HL-60/S4 (cell line): ENCODE data around the gene PDE4B.
"Not testable (repeated sequence)": the region's sequence is repeated elsewhere in the genome, so short reads cannot be mapped to it uniquely, and the experiment has no call there.

Source experiments
- in situ Hi-C: fragments of 300-500 bp; cut with MboI; formaldehyde crosslinking; loops from 2 replicates; pipeline ENCODE4 v1.14.3; 2022; ENCODE audit warnings: low sequenced_read_pairs

The PDE4B gene

GRCh38 chr1:66296951-66297350 lies 504.3 kb downstream of the PDE4B start:
- in situ Hi-C loops: no loop called here

GRCh38 chr1:66298464-66298863 lies 505.8 kb downstream of the PDE4B start:
- in situ Hi-C loops: no loop called here

GRCh38 chr1:66300280-66300971 lies 507.7 kb downstream of the PDE4B start:
- in situ Hi-C loops: no loop called here

- in situ Hi-C loops: no loop called here
Observed at GRCh38 chr1:66300972-66301451, 508.3 kb downstream of the PDE4B start.

GRCh38 chr1:66302184-66302742 lies 509.6 kb downstream of the PDE4B start:
- in situ Hi-C loops: no loop called here

GRCh38 chr1:66302815-66303214 lies 510.1 kb downstream of the PDE4B start:
- in situ Hi-C loops: no loop called here

- in situ Hi-C loops: no loop called here
Observed at GRCh38 chr1:66303646-66304045, 511.0 kb downstream of the PDE4B start.

- in situ Hi-C loops: no loop called here
Observed at GRCh38 chr1:66304128-66304527, 511.4 kb downstream of the PDE4B start.

- in situ Hi-C loops: no loop called here
Observed at GRCh38 chr1:66305927-66306326, 513.2 kb downstream of the PDE4B start.

GRCh38 chr1:66309006-66309741 lies 516.5 kb downstream of the PDE4B start:
- in situ Hi-C loops: no loop called here

GRCh38 chr1:66311092-66311491 lies 518.4 kb downstream of the PDE4B start:
- in situ Hi-C loops: no loop called here

- in situ Hi-C loops: no loop called here
Observed at GRCh38 chr1:66311628-66312027, 518.9 kb downstream of the PDE4B start.

- in situ Hi-C loops: no loop called here
Observed at GRCh38 chr1:66312271-66312990, 519.7 kb downstream of the PDE4B start.

- in situ Hi-C loops: no loop called here
Observed at GRCh38 chr1:66313429-66313828, 520.7 kb downstream of the PDE4B start.

GRCh38 chr1:66315671-66316070 lies 523.0 kb downstream of the PDE4B start:
- in situ Hi-C loops: no loop called here

- in situ Hi-C loops: no loop called here
Observed at GRCh38 chr1:66316464-66317247, 524.0 kb downstream of the PDE4B start.

GRCh38 chr1:66317248-66317515 lies 524.5 kb downstream of the PDE4B start:
- in situ Hi-C loops: no loop called here

- in situ Hi-C loops: no loop called here
Observed at GRCh38 chr1:66320231-66320630, 527.5 kb downstream of the PDE4B start.

GRCh38 chr1:66322462-66322861 lies 529.8 kb downstream of the PDE4B start:
- in situ Hi-C loops: not testable (repeated sequence)

GRCh38 chr1:66323958-66324625 lies 531.4 kb downstream of the PDE4B start:
- in situ Hi-C loops: no loop called here
